Smooth muscle cell of the brain vasculature (primary cell): Measurements from ENCODE around the gene IQSEC1.

ENCODE experiments used
- DNase-seq: peaks from one replicate; pipeline ENCODE4 v3.0.0-alpha.2; 2012; ENCODE audit warnings: low read depth, low spot score

Gene IQSEC1

DNA sequence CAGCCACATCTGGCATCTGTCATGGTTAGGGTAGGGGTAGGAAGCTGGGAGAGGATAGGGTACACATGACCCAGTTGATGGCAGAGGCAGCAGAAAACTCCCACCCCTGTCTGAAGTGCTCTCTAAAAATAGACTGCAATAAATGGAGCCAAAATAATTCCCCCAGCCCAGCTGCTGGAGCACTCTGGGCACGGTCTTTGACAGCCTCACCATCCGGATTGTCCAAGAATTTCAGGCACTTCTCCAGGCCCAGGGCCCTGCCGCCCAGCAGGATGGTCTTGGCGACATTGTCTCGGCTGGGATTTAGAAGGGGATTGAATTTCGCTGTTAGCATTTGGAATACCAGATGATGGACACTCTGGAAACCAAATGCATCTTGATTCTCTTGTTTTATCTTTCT, 103.7 kb downstream of the IQSEC1 start:
- DNase-seq = no peak

DNA sequence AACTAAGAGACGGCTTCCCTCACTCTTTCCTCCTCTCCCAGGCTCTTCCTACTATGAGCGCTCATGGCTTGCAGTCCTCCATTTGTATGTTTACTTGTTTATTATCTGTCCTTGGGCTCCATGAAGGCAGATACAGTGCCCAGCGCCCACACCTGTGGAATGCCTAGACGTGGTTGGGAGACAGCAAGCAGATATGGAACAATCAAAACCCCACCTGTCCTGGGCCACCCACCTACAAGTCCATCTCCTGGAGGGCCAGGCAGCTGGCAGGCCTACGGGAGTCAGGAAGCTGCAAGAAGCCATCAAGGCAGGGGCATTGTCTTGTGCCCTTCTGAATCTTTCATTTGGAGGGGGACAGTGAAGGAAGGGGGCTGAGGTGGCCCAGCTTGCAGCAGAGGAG, 104.7 kb downstream of the IQSEC1 start:
- no peak for DNase-seq

DNA sequence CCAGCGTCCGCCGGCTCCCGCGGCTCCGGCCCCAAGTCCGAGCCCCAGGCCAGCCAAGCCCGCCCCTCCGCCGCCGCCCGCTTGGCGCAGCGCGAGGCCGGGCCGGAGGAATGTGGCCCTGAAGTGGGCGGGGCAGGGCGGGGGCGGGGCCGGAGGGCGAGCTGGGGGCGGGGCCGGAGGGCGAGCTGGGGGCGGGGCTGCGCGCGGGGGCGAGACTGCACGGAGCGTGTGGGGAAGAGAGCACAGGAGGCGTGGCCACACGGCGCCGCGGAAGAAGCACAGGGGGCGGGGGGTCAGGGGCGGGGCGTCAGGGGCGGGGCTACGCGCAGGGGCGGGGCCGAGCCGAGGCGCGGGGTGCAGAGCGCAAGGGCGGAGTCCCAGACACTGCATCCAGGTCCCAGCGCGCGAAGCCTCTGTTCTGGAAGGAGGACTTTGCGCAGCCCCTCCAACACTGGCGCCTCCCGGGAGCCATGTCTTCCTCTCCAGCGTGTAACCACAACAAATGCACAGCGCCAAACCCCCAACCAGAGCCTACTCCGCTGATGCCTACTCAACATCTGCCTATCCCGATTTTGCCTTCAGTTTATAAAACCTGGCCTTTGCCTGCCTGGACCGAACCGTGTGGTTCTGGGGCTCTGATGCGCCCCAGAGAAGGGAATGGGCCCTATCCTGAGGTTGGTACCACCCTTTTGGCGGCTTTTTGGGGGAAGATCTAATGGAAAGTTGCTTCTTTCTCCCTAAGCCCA, 105.5 kb downstream of the IQSEC1 start:
- peak; percentile 47 for DNase-seq

DNA sequence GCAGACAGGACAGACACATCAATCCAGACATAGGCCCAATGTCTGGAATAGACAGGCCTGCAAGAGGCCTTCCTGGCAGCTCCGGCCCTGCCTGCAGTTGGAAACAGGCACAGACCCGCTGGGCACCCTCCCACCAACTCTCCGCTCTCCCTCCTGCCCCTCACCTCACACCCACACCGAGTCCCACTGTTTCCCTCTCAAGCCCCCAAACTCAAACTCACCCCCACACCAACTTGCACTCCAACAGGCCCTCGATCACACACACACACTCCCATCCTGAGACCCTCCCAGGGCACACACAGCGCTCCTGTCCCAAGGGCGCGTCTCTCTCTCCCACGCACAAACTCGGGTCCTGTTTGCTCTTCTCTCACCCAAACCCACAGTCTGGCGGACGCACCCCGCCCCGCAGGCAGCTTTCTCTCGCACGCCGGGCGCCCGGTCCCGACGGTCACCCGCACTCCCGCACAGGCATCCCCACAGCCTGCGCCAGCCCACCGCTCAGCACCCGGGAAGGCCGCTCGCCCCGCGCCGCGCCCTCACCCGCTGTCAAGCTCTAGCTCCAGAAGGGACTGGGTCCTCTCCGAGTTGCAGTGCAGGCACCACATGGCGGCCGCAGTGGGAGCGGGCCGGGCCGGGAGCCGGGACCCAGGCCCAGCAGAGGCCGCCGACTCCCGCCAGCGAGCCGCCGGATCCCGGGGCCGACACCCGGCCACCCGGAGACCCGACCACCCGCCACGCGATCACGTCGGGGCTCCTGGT, 106.2 kb downstream of the IQSEC1 start:
- DNase-seq = no peak

DNA sequence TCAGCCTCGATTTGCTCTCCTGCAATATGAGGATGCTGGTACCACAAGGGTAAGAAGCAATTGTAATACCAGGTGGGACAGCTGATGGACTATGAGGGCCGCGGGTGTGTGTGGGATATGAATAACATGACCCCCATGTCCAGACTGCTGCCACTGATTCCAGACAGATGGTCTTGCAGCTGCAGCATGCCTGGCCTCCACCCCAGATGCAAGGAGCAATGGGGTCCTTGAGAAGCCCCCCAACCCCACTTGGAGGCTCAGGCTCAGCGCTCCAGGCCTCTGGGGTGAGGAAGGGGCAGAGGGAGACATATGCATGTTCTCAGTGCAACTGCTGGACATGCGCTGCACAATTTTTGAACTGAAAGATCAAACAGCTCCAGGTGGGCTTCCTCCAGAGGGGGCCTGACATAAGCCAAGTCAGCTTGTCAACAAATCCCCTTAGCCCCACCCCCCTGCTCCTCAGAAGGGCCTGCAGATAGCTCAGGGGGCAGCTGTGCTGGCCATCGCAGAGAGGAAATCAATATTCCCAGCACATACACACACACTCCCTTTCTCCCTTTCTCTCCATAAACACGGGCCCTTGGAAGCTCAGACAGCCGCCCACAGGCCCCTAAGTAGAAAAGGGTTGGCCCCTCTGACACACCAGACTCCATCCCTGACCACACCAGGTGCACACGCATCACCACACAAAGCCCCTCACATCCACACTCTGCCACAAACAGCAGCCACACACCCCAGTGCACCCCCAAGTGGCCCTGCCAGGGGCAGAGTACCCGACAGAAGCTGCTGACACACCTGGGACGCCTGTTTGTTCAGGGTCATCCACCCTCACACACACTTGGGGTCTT, 107.0 kb downstream of the IQSEC1 start:
- no peak for DNase-seq

DNA sequence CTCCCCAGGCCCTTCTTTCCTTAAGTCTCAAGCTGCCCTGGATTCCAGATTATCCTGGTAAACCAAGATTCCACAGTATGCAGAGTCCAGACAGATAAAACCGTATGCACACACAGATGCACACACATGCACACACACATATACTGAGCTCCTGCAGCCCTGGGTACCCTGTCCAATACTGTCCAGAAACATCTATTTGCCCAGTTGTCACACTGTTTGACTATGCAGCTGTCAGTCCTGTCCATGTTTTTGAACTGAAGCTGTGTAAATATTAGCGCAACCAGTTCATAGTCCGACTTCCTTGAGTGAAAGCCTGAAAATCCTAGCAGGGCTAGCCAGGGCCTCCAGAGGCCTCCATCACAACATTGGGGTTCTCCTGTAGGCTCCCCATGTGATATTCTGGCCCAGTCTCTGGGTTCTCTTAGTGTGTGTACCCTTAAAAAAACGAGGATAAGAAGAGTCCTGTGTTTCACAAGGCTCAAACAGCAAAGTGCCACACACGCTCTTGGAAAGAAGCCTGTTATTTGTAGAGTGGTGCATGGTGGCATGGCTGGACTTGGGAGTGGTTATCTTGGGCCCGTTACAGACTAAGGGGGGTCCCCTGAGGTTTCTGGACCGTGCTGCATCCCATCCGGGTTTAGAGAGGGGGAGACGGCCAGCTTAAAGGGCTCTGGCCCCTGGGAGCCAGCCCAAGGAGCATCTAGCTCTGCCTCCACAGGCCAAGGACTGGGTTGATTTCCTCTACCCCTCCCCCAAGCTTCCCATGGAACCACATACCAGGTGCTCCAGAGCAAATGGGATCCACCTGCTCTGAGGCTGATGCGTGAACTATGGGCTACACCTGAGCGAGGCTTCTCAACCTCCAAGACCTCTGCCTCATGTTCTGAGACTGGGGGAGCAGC, 108.3 kb downstream of the IQSEC1 start:
- no peak for DNase-seq

DNA sequence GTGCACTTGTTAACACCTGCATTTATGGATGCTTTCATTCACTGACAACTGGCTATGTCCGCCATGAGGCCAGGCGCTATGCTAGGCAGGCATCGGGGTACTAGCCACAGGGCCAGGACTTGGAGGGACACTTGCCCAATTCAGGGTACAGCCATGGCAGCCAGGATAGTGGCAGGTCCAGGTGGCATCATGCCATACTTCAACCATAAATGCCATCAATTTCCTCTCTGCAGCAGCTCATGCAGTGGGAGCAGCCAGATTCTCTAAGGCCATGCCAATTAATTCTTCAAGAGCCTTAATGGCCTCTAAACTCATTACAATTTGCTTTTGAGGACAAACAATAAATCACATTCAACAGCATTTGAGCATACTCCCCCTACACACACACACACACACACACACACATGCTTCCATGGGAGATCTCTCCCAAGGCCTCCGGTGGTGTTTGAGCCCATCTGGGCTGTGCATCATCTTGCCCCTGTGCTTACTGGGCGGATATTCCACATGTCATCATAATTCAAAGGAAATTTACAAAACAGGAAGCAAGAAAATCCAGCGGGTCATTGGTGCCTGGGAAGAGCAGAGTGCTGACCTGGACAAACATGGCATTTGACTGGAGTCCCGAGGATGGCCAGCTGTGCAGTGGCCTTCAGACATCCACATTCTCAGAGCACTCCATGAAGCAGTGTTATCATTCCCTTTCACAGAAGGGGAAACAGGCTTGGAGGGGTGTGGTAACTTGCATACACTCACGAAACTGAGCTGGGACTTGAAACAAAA, 109.1 kb downstream of the IQSEC1 start:
- no peak for DNase-seq

DNA sequence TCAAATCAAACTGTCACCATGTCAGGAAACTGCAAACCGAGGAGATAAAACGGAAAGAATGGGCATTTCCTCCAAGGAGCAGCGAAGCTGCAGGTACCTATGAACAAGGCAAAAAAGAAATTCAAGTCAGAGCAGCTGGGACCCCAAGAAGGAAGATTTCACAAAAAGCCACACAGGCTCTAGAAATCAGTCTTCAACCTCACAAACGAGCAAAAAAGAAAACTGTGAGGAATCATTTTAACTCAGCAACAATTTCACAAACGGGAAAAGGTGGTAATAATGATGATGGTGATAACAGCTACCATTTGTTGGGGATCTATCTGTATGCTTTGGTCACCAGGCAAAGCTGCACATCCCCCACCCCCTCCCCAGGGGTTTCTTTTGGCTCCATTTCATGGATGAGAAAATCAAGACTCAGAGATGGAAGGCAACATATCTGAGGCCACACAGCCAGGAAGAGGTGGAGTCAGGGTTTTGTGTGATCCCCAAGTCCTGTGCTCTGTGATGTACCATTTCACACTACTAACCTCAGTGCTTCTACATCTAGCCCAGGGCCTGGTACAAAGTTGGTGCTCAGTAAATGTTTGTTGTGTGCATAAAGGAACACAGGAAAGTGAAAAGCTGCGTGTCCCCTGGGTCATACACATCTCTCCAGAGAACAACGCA, 109.9 kb downstream of the IQSEC1 start:
- DNase-seq = no peak

DNA sequence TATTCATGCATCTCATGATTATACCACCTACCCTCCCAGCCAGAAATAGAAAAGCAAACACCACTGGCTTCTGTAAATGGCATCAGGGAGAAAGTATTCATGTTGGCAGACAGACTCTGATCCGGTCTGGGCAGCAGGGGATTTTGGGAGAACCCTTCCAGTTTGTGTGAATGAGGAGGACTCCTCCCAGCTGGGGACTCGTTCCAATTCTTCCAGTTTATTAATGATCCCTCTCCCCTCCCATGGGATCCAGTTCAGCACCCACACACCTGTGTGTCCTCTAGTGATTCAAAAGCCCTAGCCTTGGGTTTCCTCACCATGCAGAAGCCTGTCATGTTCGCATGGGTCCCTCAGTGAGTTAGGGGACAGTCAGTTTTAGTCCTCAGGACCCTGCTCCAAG, 110.9 kb downstream of the IQSEC1 start:
- DNase-seq = no peak

DNA sequence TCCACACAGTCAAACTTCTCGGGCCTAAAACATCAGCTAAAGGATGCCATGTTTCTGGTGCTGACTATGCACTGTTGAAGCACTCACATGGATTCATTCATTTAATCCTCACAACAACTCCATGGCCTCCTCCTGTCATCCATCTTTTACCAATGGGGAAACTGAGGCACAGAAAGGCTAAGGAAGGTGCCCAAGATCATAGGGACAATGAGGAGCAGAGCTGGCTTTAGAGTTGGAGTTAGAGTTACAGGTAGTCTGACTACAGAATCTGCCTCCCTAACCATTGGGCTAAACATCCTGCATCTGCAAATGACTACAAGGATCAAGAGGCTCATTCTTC, 111.6 kb downstream of the IQSEC1 start:
- no peak for DNase-seq

DNA sequence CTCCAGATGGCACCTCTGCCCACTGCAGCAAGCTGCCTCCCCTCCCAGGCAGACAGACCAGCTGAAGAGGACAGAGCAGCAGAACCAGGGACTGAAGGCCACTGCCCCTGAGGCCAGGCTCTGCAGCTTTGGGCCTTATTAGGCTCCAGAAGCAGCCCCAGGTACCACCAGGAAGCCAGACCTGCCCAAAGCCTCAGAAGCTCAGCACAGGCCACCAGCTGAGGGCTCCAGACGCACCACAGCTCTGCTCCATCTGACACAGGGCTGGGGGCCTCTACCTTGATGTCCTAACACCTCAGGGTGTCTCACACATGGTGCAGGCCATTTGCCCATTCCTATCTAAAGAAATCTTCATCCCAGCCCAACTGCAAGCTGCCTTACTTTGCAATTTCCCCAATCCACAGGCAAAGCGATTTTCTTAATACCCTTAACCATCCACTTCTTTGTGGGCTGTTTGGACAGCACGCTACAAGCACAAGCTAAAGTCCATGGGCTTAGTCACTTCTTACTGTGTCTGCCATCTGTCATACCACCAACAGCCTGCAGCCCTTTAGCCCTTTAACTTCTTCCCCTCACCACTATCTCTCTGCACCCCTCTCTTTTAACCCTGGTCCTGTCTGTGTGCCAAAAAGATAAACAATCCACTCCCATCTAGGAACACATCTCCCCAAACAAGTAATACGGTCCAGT, 112.1 kb downstream of the IQSEC1 start:
- DNase-seq = no peak

DNA sequence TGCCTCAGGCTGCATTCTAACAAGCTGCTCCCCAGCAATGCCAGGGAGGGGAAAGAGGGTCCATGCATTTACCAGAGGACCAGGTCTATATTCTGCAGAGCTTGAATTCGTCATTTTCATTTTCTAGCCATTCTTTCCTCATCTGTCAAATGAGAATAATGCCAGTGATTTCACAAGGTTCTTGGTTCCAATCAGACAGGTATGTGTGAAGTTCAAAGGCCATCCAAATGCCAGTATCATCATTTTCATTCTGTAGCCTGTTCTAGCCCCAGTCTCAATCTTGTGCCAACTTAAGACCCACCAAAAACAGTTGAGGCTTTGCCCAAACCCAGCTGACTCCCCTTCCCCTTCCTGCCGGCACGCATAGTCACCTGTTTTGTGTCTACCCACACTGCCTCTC, 112.7 kb downstream of the IQSEC1 start:
- no peak for DNase-seq

DNA sequence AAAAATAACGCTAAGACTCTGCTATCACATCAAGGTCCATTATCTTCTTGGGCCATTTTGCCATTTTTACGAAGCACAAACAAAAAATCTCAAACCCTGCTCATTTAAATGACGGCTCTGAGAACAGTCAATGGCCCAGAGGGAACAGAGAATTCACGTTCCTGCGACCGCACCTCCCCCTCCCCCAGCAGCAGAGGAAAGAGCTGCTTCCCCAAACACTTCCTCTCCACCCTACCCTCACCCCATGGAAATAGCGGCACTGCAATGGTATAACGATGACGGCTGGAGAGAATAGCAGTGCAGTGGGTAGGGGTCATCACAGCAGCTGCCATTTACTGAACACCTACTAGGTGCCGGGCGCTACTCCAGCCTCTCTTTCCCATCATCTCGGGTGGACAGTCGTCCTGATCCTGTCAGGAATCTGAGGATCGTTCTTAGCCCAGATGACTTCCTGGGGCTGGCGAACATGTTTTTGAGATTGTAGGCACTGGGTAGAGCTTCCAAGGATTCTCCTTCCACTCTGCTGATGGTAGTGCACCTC, 113.3 kb downstream of the IQSEC1 start:
- no peak for DNase-seq

DNA sequence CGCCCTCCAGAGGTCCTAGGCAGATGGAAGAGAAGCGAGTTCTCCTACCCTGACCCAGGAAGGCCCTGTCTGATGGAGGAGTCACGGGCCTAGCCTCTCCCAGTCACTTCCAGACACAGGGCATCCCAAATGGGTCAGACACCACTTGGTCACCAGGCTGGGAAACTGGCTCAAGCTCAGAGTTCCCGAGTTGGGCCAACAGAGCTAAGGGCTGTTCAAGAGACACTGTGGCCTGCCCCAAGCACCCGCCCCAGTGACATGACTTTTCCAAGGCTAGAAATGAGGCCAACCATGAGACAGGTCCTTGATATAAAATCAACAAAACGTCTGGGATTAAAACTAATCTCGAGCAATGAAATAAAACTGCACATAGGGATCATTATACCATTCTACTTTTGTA, 113.8 kb downstream of the IQSEC1 start:
- DNase-seq = no peak

DNA sequence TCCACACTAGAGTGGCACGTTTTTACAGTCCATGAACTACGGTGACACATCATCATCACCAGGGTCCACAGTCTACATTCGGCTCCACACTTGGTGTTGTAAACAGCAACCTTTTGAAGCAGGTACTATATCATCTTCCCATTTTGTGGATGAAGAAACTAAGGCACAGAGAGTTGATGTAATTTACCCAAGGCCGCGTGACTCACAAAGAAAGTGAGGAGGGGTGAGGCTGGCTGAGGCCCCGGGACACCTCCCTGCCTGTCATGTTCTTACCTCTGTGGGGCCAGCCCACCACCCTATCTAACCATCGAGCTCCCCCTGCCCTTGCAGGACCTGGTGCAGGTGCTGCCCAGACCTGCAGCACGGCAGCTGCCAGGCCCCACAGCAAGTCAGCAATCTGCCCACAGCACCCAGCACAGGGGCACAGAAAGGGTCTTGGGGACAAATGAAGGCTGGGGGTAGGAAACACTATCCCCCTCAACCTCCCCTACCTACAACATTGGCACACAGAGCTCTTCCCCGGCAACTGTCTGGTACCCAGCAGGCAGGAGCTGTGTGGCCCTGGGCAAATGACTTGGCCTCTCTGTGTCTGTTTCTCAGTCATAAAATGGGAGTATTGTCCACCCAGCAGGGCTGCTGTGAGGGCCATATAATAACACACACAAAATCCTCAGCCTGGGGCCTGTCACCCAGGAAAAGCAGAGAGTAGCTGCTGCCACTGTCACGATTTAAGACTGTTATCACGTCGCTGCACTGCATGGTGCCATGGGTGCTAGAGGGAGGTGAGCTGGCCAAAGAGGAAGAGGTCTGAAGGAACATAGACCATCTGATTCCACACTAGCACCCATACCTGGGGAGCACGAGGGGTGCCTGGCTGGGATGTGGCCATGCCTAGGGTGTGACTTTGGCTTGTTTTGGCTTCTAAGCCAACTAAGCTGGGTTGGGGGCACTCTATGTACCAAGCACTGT, 115.1 kb downstream of the IQSEC1 start:
- no peak for DNase-seq

DNA sequence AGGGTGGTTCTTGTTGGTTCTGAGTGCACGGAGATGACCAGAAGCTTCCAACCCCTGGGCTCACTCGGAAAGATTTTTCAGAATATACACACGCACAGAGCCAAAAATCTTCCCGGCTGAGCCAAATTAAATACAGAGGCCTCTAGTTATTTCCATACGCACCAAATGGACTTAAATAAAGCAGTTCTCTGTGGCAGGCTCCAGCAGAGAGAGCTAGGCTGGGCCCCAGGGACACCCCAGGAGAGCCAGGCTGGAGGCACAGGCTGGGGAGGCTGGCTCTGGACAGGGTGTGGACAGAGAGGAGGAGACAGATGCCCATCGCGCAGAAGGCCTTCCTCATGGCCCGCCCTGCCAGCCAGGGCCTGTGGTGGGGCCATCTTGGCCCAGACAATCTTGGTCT, 115.9 kb downstream of the IQSEC1 start:
- no peak for DNase-seq

DNA sequence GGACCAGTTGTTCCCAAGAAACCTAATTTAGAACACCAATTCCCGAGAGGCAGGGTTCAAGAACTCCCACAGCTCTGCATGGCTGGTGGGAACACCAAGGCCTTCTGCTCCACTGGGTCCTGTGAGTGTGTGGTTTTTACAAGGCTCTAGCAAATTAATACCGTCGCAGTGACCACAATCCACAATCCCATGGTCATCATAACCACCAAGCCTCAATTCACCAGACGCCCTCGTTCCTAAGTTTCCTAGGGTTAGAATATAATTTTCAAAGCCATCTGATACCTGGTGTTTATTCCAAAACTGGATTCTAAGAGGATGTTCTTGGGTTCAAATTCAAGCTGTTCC, 116.9 kb downstream of the IQSEC1 start:
- no peak for DNase-seq

DNA sequence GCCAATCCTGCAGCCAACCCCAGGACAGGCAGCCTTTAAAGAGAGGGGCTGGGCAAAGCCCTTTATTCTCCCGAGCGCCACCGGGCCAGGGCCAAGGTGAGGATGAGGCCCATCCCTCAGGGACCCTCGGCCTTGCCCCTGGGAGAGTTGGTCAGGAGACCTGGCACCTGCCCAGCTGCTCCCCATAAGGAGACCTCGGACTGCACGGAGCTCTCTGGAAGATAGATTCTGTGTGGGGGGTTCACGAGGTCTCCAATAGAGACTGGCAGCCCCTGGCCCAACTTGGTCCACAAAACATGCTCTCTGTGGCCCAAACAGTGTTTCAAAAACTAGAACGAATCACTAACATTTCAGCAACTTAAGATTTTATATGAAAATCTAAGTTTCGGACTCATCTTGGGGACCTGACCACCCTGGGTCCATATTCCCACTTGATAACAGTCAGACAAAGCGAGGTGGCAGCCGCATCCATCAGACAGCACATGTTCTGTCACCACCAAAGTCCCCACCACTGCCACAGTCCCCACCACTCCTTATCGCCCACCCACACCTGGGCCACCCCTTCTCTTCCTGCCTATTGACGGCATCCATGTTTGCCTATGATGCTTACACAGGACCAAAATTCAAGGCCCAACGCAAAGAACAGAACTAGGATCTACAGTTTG, 117.4 kb downstream of the IQSEC1 start:
- DNase-seq = no peak
